GM12874 (cell line): Measurements from ENCODE around the gene SLC38A11.

Source experiments
- TF ChIP-seq, protein P1 (sequence below): IDR thresholded peaks from 2 replicates; pipeline ENCODE4 v1.5.1; 2011; ENCODE audit warnings: low read depth, mild to moderate bottlenecking, control low read depth, low read length, moderate library complexity; ENCODE audit not compliant: insufficient read depth

The SLC38A11 gene

DNA sequence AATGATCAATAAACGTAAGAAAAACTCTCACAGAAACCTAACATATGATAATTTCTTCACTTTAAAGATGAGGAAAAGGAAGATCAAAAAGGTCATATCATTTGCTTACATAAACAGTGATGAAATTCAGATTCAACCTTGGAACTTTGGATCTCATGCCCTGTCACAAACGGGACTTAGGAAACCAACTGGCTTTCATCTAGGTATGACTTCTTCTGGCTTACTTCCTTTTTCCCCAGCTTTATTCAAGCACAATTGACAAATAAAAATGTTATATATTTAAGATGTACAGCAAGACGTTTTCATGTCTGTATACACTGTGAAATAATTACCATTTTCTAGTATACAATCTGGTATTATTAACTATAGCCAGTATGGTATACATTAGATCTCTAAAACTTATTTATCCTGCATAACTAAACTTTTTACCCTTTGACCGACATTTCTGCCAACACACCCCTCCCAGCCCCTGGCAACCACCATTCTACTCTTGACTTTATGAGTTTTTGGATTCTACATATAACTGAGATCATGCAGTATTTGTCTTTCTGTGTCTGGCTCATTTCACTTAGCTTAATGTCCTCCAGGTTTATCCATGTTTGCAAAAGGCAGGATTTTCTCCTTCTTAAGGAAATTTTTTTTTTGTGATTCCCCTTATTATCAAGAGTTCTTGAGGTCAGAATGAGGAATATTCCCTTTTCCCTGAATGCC is 67.7 kb downstream of the SLC38A11 start:
- TF ChIP-seq, protein P1, sequence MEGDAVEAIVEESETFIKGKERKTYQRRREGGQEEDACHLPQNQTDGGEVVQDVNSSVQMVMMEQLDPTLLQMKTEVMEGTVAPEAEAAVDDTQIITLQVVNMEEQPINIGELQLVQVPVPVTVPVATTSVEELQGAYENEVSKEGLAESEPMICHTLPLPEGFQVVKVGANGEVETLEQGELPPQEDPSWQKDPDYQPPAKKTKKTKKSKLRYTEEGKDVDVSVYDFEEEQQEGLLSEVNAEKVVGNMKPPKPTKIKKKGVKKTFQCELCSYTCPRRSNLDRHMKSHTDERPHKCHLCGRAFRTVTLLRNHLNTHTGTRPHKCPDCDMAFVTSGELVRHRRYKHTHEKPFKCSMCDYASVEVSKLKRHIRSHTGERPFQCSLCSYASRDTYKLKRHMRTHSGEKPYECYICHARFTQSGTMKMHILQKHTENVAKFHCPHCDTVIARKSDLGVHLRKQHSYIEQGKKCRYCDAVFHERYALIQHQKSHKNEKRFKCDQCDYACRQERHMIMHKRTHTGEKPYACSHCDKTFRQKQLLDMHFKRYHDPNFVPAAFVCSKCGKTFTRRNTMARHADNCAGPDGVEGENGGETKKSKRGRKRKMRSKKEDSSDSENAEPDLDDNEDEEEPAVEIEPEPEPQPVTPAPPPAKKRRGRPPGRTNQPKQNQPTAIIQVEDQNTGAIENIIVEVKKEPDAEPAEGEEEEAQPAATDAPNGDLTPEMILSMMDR = no peak

DNA sequence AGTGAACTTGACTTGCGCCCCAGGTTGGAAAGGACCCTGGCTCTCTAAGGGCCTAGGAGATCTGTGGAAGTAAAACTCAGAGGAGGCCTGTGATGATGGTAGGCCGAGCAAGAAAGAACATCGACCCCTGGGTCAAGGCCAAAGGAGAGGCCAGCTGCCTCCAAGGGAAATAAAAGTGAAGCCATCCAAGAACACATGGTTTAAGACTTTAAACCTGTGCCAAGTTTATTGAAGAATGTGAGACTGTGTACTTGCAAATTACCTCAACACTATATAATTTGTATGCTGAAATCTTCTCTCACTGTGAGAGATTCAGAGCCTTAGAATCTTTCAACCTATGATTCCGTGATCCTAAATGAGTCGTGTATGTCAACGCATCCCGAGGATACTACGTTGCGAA is 73.0 kb downstream of the SLC38A11 start:
- TF ChIP-seq, protein P1 = no peak

DNA sequence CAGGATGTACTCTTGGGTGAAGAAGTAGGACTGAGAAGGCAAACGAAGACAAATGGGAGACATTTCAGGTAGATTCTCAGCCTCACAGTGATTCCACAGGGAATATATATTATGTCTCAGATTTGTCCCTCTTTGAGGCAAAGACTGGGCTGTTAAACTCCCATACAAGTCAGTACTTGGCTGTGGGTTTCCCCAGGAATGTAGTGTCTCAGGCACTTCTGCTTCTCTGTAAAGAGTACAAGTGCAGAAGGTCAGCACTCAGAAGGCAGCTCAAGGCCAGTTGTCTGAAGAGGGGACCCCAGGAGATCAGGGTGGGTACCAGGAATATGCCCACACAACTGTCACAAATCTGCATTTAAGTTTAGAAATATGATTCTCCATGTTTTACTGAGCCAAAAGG is 73.8 kb downstream of the SLC38A11 start:
- TF ChIP-seq, protein P1 = no peak

DNA sequence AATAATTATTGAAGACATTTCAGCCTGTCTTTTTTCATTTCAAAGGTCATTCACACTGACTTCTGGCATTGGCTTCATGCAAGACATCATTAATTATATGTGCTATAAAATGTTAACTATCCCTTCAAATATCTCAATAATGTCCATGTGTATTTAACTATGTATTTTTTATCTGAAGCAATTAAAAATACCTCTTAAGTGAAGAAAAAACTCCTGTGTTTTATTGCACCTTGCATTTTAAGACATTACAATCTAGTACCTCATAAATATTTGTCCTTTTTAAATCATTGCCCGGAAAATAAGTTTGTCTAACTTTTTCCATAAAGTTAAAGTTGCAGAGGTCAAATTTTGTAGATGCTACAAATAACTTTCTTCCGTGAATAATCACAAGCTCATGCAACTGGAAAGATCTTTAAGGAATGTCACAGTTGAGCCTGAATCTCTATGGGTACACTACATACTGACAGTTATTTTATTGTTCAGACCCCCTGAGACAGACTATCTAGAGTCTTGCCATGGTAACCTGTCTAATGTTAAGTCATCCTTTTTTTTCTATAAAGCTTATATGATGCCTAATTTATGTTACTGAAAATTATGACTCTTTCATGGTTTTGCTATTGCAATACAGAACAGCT is 75.3 kb downstream of the SLC38A11 start:
- TF ChIP-seq, protein P1 = no peak

DNA sequence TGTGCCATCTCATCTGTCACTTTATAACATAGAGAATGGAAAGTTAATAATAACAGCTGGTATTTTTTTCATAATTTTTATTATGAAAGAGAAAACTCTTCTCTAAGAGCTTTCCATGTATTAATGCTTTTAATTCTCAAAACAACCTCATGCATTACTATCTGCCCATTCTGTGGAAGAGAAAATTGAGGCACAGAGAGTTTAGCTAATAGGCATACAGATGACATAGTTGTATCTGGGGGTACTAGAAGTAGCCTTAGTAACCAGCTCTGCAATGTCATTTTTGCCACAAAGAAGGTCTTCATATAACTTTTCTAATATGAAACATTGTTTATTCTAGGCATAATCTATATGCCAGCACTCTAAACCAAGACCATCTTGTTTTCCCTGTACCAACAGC is 77.4 kb downstream of the SLC38A11 start:
- TF ChIP-seq, protein P1 = no peak

DNA sequence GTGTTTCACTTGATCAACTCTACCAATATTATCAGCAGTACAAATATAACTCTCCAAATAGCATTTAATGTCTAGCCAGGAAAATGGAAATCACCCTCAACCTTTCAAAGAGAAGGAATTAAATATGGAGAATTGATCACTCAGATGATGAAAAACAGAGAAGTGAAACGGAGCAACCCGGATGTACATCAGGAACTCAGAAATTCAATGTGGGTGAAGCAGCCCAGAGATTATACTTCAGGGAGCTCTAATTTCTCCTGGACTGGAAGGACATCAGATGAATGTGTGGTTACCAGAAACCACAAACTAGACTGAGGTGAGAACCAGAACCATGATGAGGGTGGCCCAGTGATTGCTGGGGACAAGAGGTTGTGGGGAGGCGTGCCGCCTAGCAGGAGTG is 78.2 kb downstream of the SLC38A11 start:
- TF ChIP-seq, protein P1 = no peak

DNA sequence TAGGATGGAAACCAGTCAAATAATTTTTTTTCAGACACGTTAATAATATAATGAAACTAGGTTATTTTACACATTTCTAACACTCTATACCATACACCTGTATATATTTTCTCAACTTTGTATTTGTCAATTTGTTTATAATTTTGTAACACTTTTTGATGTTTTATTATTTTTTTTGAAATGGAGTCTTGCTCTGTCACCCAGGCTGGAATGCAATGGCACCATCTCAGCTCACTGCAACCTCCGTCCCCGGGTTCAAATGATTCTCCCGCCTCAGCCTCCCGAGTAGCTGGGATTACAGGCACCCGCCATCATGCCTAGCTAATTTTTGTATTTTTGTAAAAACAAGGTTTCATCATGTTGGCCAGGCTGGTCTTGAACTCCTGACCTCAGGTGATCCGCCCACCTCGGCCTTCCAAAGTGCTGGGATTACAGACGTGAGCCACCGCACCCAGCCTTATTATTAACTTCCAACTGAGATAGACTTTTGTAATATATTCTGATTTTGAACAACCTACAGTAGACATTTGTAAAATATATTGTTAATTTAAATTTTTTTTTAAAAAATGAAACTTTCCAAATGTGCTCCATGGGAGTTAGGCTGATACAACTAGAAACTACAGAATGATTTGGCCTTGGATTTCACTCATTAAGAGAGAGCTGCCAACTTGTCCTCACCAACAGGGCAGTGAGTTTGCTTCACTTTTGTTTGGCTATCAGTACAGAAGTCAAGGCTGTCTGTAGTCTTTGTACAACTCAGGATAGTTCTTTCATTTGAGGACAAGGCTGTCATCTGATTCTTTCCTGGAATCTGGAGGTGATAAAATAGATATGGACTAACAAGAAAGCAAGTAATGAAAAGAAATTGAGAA is 79.8 kb downstream of the SLC38A11 start:
- TF ChIP-seq, protein P1 = no peak
